ENCODE results near the gene LTB4R2.
A peak's percentile ranks its signal among the peaks of the same experiment; 100 is the strongest.
"Not testable (repeated sequence)": the region's sequence is repeated elsewhere in the genome, so short reads cannot be mapped to it uniquely, and the experiment has no call there.

The LTB4R2 gene

DNA sequence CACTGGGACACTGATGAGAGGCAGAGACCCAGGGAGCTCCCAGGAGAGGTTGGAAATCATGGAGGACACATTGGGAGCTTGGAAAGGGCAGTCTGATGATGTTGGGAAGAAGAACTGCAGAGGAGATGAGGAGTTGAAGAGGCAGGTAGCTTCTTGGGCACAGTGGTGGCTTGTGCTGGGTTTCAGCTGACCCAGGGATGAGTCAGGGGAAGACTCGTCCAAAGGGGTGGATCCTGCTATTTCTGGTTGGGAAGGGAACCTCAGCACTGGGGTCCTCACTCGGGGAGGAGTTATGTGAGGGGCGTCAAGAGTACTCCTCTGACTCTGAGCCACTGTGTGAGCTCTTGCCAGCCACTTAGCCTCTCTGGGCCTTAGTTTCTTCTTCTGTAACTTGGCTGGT lies 13.4 kb downstream of the LTB4R2 start:
- DNase-seq (ENCODE audit: low spot score), result no peak
- no peak for TF ChIP-seq CTCF (IDR thresholded peaks at IDR 0.05)
- Histone ChIP-seq H3K4me3 (no peak overlapping the region), H3K27ac (no peak overlapping the region)

GRCh38 chr14:24324024-24324423 lies 14.1 kb downstream of the LTB4R2 start:
- no peak overlapping the region for H3K4me3 ChIP-seq
- no peak for DNase-seq (ENCODE audit: low spot score)
- no peak overlapping the region for H3K27ac ChIP-seq
- TF ChIP-seq CTCF (IDR thresholded peaks at IDR 0.05), result no peak

- no peak overlapping the region for H3K4me3 ChIP-seq
- no peak for TF ChIP-seq CTCF (IDR thresholded peaks at IDR 0.05)
- DNase-seq (ENCODE audit: low spot score), result no peak
- no peak overlapping the region for H3K27ac ChIP-seq
Measured at GRCh38 chr14:24325041-24325530, 15.1 kb downstream of the LTB4R2 start.

DNA sequence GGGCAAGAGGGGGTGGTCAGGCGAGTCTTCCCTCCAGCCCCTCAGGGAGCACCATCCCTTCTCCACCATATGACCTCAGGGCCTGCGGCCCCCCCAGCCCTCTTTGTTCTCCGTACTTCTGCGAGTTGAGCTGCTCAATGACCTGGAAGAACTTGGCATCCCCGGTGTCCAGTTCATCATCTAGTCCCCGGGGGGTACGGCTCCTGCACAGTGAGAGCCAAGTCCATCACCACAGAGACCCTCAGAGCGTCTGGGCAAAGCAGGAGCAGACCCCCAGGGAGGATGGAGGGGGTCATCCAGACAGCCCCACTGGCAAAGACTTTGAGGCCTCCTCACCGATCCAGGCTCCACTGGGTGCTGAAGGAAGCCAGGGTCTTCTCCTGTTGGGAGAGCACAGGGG lies 16.0 kb downstream of the LTB4R2 start:
- no peak for TF ChIP-seq CTCF (IDR thresholded peaks at IDR 0.05)
- Histone ChIP-seq H3K27ac (no peak overlapping the region), H3K4me3 (no peak overlapping the region)
- no peak for DNase-seq (ENCODE audit: low spot score)

- Histone ChIP-seq H3K4me3 (no peak overlapping the region), H3K27ac (peak overlapping the region in 1 of 2 donors; percentile 34)
- no peak for TF ChIP-seq CTCF (IDR thresholded peaks at IDR 0.05)
- DNase-seq (ENCODE audit: low spot score), result no peak
Measured at GRCh38 chr14:24327303-24327702, 17.4 kb downstream of the LTB4R2 start.

DNA sequence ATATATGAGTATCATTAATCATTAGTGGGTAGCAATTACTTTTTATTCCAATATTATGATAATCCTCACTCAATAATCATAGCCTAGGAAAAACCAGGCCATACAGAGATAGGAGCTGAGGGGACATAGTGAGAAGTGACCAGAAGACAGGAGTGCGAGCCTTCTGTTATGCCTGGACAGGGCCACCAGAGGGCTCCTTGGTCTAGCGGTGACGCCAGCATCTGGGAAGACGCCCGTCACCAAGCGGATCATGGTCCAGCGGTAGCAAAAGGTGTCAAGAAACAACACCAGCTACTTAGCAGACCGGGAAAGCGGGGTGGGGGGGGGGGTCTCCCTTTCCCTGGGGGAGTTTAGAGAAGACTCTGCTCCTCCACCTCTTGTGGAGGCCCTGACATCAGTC lies 18.0 kb downstream of the LTB4R2 start:
- not testable (repeated sequence) for DNase-seq (ENCODE audit: low spot score); H3K4me3 ChIP-seq
- peak overlapping the region in 1 of 2 donors; percentile 34 for H3K27ac ChIP-seq
- TF ChIP-seq CTCF (IDR thresholded peaks at IDR 0.05), result peak; percentile 27

GRCh38 chr14:24329073-24329663 lies 19.2 kb downstream of the LTB4R2 start:
- DNase-seq (ENCODE audit: low spot score), result no peak
- Histone ChIP-seq H3K27ac (peak overlapping the region in 1 of 2 donors; percentile 16), H3K4me3 (no peak overlapping the region)
- TF ChIP-seq CTCF (IDR thresholded peaks at IDR 0.05), result no peak

Data from coronary artery (tissue), 2 donors.